ENCODE data around the gene NACA2.

DNA sequence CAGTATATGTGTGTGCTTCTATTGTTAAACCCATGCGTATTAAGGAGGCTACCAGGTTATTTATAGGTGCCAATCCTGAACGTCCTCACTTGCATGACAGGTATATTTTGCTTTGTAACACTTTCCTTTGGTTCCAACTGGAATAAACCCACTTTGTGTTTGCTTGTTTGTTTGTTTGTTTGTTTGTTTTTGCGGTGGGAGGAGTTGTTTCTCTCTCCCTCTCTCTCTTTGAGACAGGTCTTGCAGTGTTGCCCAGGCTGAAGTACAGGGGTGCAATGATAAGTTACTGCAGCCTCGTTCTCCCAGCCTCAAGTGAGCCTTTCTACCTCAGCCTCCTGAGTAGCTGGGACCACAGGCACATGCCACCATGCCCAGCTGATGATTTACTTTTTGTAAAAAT is 28.7 kb downstream of the NACA2 start:
- TF ChIP-seq CEBPB (IDR thresholded peaks at IDR 0.05) (no peak), RAD21 (IDR thresholded peaks at IDR 0.05; ENCODE audit: low read depth) (no peak), REST (IDR thresholded peaks at IDR 0.05; ENCODE audit: low read depth) (no peak), EGR1 (IDR thresholded peaks at IDR 0.05) (no peak), MAX (IDR thresholded peaks at IDR 0.05) (no peak), EP300 (IDR thresholded peaks at IDR 0.05; ENCODE audit: borderline replicate concordance) (no peak), TCF12 (IDR thresholded peaks at IDR 0.05; ENCODE audit: low read depth) (no peak)
